IMR-90 (cell line): ENCODE measurements around the gene KIF3A. TPM values are rescaled to one million over a fixed set of nuclear protein-coding genes. Genes with fewer than 3 reads are reported as not detected.

ENCODE experiments used
- ATAC-seq: fragments of 200-7000 bp; cut with Tn5 transposase; 2 replicates; pipeline ENCODE4 v1.9.1; 2020; ENCODE audit warnings: low read depth, mild to moderate bottlenecking, moderate library complexity
- BruUV-seq: library from RNA; stranded (reverse); fragments of 400-500 nt; replicated peaks from 2 replicates; lab custom pipeline; 2021; lab: Mats Ljungman, UMichigan
- CTCF ChIA-PET: fragments of 300-600 bp; formaldehyde crosslinking; extraction: SDS; loops from one replicate; lab custom pipeline; 2021; ENCODE audit warnings: antibody characterized with exemption; lab: Yijun Ruan, JAX
- POLR2A ChIA-PET: fragments of 300-600 bp; sonication (Branson Sonifier 250); formaldehyde crosslinking; loops from one replicate; lab custom pipeline; 2022; ENCODE audit warnings: antibody characterized with exemption; ENCODE audit not compliant: unreplicated experiment; lab: Charles Lee
- DNase-seq: peaks from one replicate; pipeline ENCODE4 v3.0.0; 2013
- H2AFZ ChIP-seq: replicated peaks from 2 replicates; pipeline ENCODE3; 2013; ENCODE audit warnings: low read length, mild to moderate bottlenecking; ENCODE audit not compliant: poor library complexity
- H2AK5ac ChIP-seq: 2 replicates; pipeline ENCODE4 v1.6.1; 2013; ENCODE audit warnings: low read depth, low read length, inconsistent platforms
- H2AK9ac ChIP-seq: replicated peaks from 2 replicates; pipeline ENCODE3; 2013; ENCODE audit warnings: mild to moderate bottlenecking, low read depth, low read length, moderate library complexity; ENCODE audit not compliant: poor library complexity
- H2BK120ac ChIP-seq: 2 replicates; pipeline ENCODE4 v1.6.1; 2013; ENCODE audit warnings: low read depth, low read length, inconsistent platforms
- H2BK15ac ChIP-seq: 3 replicates; pipeline ENCODE4 v1.6.1; 2013; ENCODE audit warnings: low read depth, low read length, inconsistent platforms
- H2BK20ac ChIP-seq: 2 replicates; pipeline ENCODE4 v1.6.1; 2013; ENCODE audit warnings: low read depth, mild to moderate bottlenecking, inconsistent platforms, low read length, moderate library complexity
- H2BK5ac ChIP-seq: 2 replicates; pipeline ENCODE4 v1.6.1; 2013; ENCODE audit warnings: mild to moderate bottlenecking, low read depth, low read length, inconsistent platforms; ENCODE audit not compliant: poor library complexity, severe bottlenecking
- H3K14ac ChIP-seq: replicated peaks from 2 replicates; pipeline ENCODE4 v1.6.1; 2013; ENCODE audit warnings: low read depth, low read length, inconsistent platforms
- H3K18ac ChIP-seq: 2 replicates; pipeline ENCODE4 v1.6.1; 2013; ENCODE audit warnings: low read depth, low read length, control low read depth
- H3K23ac ChIP-seq: 2 replicates; pipeline ENCODE4 v1.6.1; 2013; ENCODE audit warnings: low read depth, low read length, inconsistent platforms
- H3K27ac ChIP-seq: 2 replicates; pipeline ENCODE4 v1.5.1; 2013; ENCODE audit warnings: mild to moderate bottlenecking, control low read depth, low read length; ENCODE audit not compliant: insufficient read depth
- H3K27me3 ChIP-seq: 2 replicates; pipeline ENCODE4 v1.6.1; 2013; ENCODE audit warnings: low read length; ENCODE audit not compliant: control insufficient read depth, insufficient read depth
- H3K36me3 ChIP-seq: 2 replicates; pipeline ENCODE4 v1.6.1; 2013; ENCODE audit warnings: low read length, mixed read lengths; ENCODE audit not compliant: control insufficient read depth, insufficient read depth
- H3K4ac ChIP-seq: 2 replicates; pipeline ENCODE4 v1.6.1; 2013; ENCODE audit warnings: low read depth, low read length, inconsistent platforms
- H3K4me1 ChIP-seq: 2 replicates; pipeline ENCODE4 v1.6.1; 2013; ENCODE audit warnings: low read length, mixed read lengths; ENCODE audit not compliant: control insufficient read depth, insufficient read depth
- H3K4me2 ChIP-seq: 2 replicates; pipeline ENCODE4 v1.6.1; 2013; ENCODE audit warnings: low read depth, mild to moderate bottlenecking, control low read depth, low read length, moderate library complexity
- H3K4me3 ChIP-seq: 2 replicates; pipeline ENCODE4 v1.5.1; 2013; ENCODE audit warnings: low read depth, mild to moderate bottlenecking, control low read depth, low read length, moderate library complexity; ENCODE audit not compliant: insufficient read depth
- H3K56ac ChIP-seq: 2 replicates; pipeline ENCODE4 v1.6.1; 2013; ENCODE audit warnings: low read length, inconsistent platforms; ENCODE audit not compliant: insufficient read depth; ENCODE audit errors: extremely low read depth
- H3K79me1 ChIP-seq, 2 experiments: 2 replicates each; pipeline ENCODE4 v1.6.1; 2013; ENCODE audit warnings: low read length in 2 of 2, inconsistent platforms in 1 of 2, low read depth in 1 of 2
- H3K9ac ChIP-seq: 2 replicates; pipeline ENCODE4 v1.6.1; 2013; ENCODE audit warnings: low read depth, low read length, control low read depth
- H3K9me1 ChIP-seq: 2 replicates; pipeline ENCODE4 v1.6.1; 2013; ENCODE audit warnings: low read length, inconsistent platforms; ENCODE audit not compliant: insufficient read depth
- H3K9me3 ChIP-seq: 2 replicates; pipeline ENCODE4 v1.6.1; 2013; ENCODE audit warnings: low read length; ENCODE audit not compliant: control insufficient read depth, insufficient read depth
- H4K20me1 ChIP-seq: 2 replicates; pipeline ENCODE4 v1.6.1; 2013; ENCODE audit warnings: low read length, inconsistent platforms; ENCODE audit not compliant: insufficient read depth
- H4K5ac ChIP-seq: 2 replicates; pipeline ENCODE4 v1.6.1; 2013; ENCODE audit warnings: mild to moderate bottlenecking, low read depth, low read length, control low read depth
- H4K8ac ChIP-seq, 2 experiments: 2 replicates each; pipeline ENCODE4 v1.6.1; 2013; ENCODE audit warnings: low read depth in 2 of 2, low read length in 2 of 2, control low read depth in 1 of 2, inconsistent platforms in 1 of 2
- H4K91ac ChIP-seq: 2 replicates; pipeline ENCODE4 v1.6.1; 2013; ENCODE audit warnings: low read depth, low read length, inconsistent platforms; ENCODE audit not compliant: insufficient read depth
- CEBPB ChIP-seq: IDR thresholded peaks from 2 replicates; pipeline ENCODE4 v1.6.1; 2012; ENCODE audit warnings: low read depth, low read length, improper control_type of control experiment
- POLR2A ChIP-seq: IDR thresholded peaks from 2 replicates; pipeline ENCODE4 v1.6.1; 2012; ENCODE audit warnings: mild to moderate bottlenecking, low read depth, low read length
- RAD21 ChIP-seq: IDR thresholded peaks from 2 replicates; pipeline ENCODE4 v1.6.1; 2012; ENCODE audit warnings: low read length, improper control_type of control experiment
- RCOR1 ChIP-seq: IDR thresholded peaks from 2 replicates; pipeline ENCODE4 v1.6.1; 2012; ENCODE audit warnings: mild to moderate bottlenecking, low read length, improper control_type of control experiment; ENCODE audit not compliant: insufficient replicate concordance
- SMC3 ChIP-seq: fragments of 150-350 bp; IDR thresholded peaks from 2 replicates; pipeline ENCODE4 v1.6.1; 2016; ENCODE audit warnings: low read depth, mild to moderate bottlenecking, antibody characterized with exemption, low read length, moderate library complexity
- WGBS, 2 experiments: methylation state at CpG; one replicate each; pipeline versions ENCODE4 v1.1.5 to v1.1.7; 2013; ENCODE audit warnings: missing lambda C conversion rate in 2 of 2; ENCODE audit not compliant: insufficient read length in 1 of 2; ENCODE audit errors: extremely low coverage in 2 of 2; 5-methylcytosine and 5-hydroxymethylcytosine counted together
- dilution Hi-C: fragments of 300-500 bp; cut with HindIII; formaldehyde crosslinking; loops from one replicate; pipeline ENCODE4 v1.14.3; 2018; ENCODE audit warnings: low sequenced_read_pairs; ENCODE audit not compliant: unreplicated experiment
- in situ Hi-C: fragments of 300-500 bp; cut with MboI; formaldehyde crosslinking; loops from 3 replicates; pipeline ENCODE4 v1.14.3; 2019; ENCODE audit warnings: low sequenced_read_pairs, inconsistent platforms, mixed read lengths
- intact Hi-C: fragments of 100-400 bp; cut with micrococcal nuclease; formaldehyde crosslinking; loops from 2 replicates; pipeline ENCODE4 v1.10.0; 2022
- polyA plus RNA-seq, 3 experiments: library from polyadenylated mRNA; depleted of rRNA; stranded (reverse); fragments of >200 nt; gene quantifications; 2 replicates each; pipeline ENCODE4 v1.2.3, GENCODE V29; 2012; ENCODE audit warnings: low replicate concordance in 1 of 3
- total RNA-seq: library from RNA; depleted of rRNA; stranded (reverse); fragments of >200 nt; gene quantifications from 2 replicates; pipeline ENCODE4 v1.2.3, GENCODE V29; 2012

KIF3A gene
- total and polyA plus RNA-seq, 2 of the 4 experiments (the other 2 are of a cell fraction), result 4.3 to 4.5 TPM

GRCh38 chr5:132678735-132679134, 58.6 kb downstream of the KIF3A start:
- intact Hi-C loops, result no loop called here
- H2BK15ac ChIP-seq, result no peak overlapping the region
- H2AFZ ChIP-seq, result no peak overlapping the region
- ChIA-PET CTCF (interaction anchor here (0.6 kb wide), 1 partner anchor 142 kb away, joined by 3 read pairs; no protein-coding TSS in a partner anchor), POLR2A (no interaction called here)
- H3K4me3 ChIP-seq, result no peak overlapping the region
- no peak overlapping the region for H4K5ac ChIP-seq
- no peaks in the 10 kb centered on the region for H4K20me1 ChIP-seq
- H3K23ac ChIP-seq, result no peak overlapping the region
- ATAC-seq, result no peak
- dilution Hi-C loops, result no loop called here
- no peak overlapping the region for H3K9ac ChIP-seq
- no peak overlapping the region for H3K56ac ChIP-seq
- no peak overlapping the region for H3K4ac ChIP-seq
- H4K8ac ChIP-seq, result no peak overlapping the region
- no peak overlapping the region for H2AK5ac ChIP-seq
- no peak overlapping the region for H4K91ac ChIP-seq
- H2BK5ac ChIP-seq, result no peak overlapping the region
- H3K18ac ChIP-seq, result no peak overlapping the region
- H3K9me1 ChIP-seq, result peaks cover 25% of the 10 kb centered on the region
- in situ Hi-C loops, result no loop called here
- no peak overlapping the region for H3K4me2 ChIP-seq
- no peak overlapping the region for H2BK120ac ChIP-seq
- no peaks in the 10 kb centered on the region for H3K9me3 ChIP-seq
- H3K14ac ChIP-seq, result no peak overlapping the region
- DNase-seq, result no peak
- TF ChIP-seq CEBPB, result no peak
- TF ChIP-seq RCOR1, result no peak
- no peak for TF ChIP-seq POLR2A
- no peak for TF ChIP-seq RAD21
- no peak for TF ChIP-seq SMC3
- H3K79me1 ChIP-seq, result no peaks in the 10 kb centered on the region
- 91% methylated on average over 1 of the region's 1 CpG; no CpG with 5 or more reads in 1 of the 2 experiments for WGBS, 2 experiments
- H3K27me3 ChIP-seq, result no peaks in the 10 kb centered on the region
- no peak overlapping the region for H3K27ac ChIP-seq
- H2BK20ac ChIP-seq, result no peak overlapping the region
- no TSS peak for BruUV-seq
- H3K36me3 ChIP-seq, result no peaks in the 10 kb centered on the region
- H3K4me1 ChIP-seq, result peaks cover 18% of the 10 kb centered on the region
- H2AK9ac ChIP-seq, result no peak overlapping the region
